Stimulated activated CD4-positive, alpha-beta T cell treated with anti-CD3 and anti-CD28 coated beads, Interleukin-2, amount 100 ng/mL, for 4 hours (primary cell): ENCODE measurements around the gene FKBP5.
"Not testable (repeated sequence)": the region's sequence is repeated elsewhere in the genome, so short reads cannot be mapped to it uniquely, and the experiment has no call there.

Source experiments
- DNase-seq: peaks from one replicate; pipeline ENCODE4 v3.0.0-alpha.2; 2020; ENCODE audit warnings: low read depth

FKBP5 gene

GRCh38 chr6:35688605-35689322, at the start of gene FKBP5:
Gene FKBP5 (minus strand): TSS chr6:35688915. CDS start chr6:35642824, 46,091 bp downstream.
- peak; percentile 82 for DNase-seq

GRCh38 chr6:35737413-35738211, 48.9 kb upstream of the FKBP5 start:
- DNase-seq: no peak

- no peak for DNase-seq
Observed at GRCh38 chr6:35736982-35737412, 48.3 kb upstream of the FKBP5 start, which contains the start of gene ARMC12. Gene ARMC12 (plus strand): TSS chr6:35737032. CDS start chr6:35737109, 77 bp downstream.

- DNase-seq: peak; percentile 78
Observed at GRCh38 chr6:35736253-35736894, 47.7 kb upstream of the FKBP5 start.

GRCh38 chr6:35735452-35735851, 46.7 kb upstream of the FKBP5 start:
- DNase-seq: no peak

GRCh38 chr6:35734319-35734718, 45.6 kb upstream of the FKBP5 start:
- not testable (repeated sequence) for DNase-seq

GRCh38 chr6:35733633-35734032, 44.9 kb upstream of the FKBP5 start:
- no peak for DNase-seq

- peak; percentile 90 for DNase-seq
Observed at GRCh38 chr6:35731736-35732532, 43.2 kb upstream of the FKBP5 start.

- peak; percentile 90 for DNase-seq
Observed at GRCh38 chr6:35731414-35731735, 42.7 kb upstream of the FKBP5 start.

GRCh38 chr6:35730745-35731413, 42.2 kb upstream of the FKBP5 start:
- no peak for DNase-seq

- DNase-seq: no peak
Observed at GRCh38 chr6:35729722-35730121, 41.0 kb upstream of the FKBP5 start.

GRCh38 chr6:35728683-35729678, 40.3 kb upstream of the FKBP5 start:
- no peak for DNase-seq

GRCh38 chr6:35727935-35728682, 39.4 kb upstream of the FKBP5 start:
- DNase-seq: peak; percentile 77

- DNase-seq: no peak
Observed at GRCh38 chr6:35727231-35727934, 38.7 kb upstream of the FKBP5 start.

- DNase-seq: no peak
Observed at GRCh38 chr6:35725721-35726438, 37.2 kb upstream of the FKBP5 start.

GRCh38 chr6:35725081-35725708, 36.5 kb upstream of the FKBP5 start:
- DNase-seq: no peak

GRCh38 chr6:35724471-35724870, 35.8 kb upstream of the FKBP5 start:
- no peak for DNase-seq

- DNase-seq: no peak
Observed at GRCh38 chr6:35724059-35724458, 35.3 kb upstream of the FKBP5 start.
